Thyroid gland (tissue), 4 donors: ENCODE measurements around the gene CAMKMT. TPM values are rescaled to one million over a fixed set of nuclear protein-coding genes. Genes with fewer than 3 reads are reported as not detected.

ENCODE experiments used
- DNase-seq, 2 donors: peaks; one replicate each; pipeline ENCODE4 v3.0.0-alpha.2; 2019
- H3K27ac ChIP-seq, 3 donors: fragments of 200-600 bp; sonication (generic); 1 replicate in 2 of 3; 2 replicates in 1 of 3; pipeline ENCODE4 v1.5.1; 2016 to 2019; ENCODE audit warnings: mild to moderate bottlenecking in 1 of 3, moderate library complexity in 1 of 3
- H3K27me3 ChIP-seq: fragments of 200-600 bp; sonication (generic); one replicate; pipeline ENCODE4 v1.5.1; 2019
- H3K36me3 ChIP-seq, 2 donors: fragments of 200-600 bp; sonication (generic); one replicate each; pipeline ENCODE4 v1.5.1; 2016 to 2019
- H3K4me1 ChIP-seq, 2 donors: fragments of 200-600 bp; sonication (generic); one replicate each; pipeline ENCODE4 v1.5.1; 2017 to 2019
- H3K4me3 ChIP-seq, 3 donors: fragments of 200-600 bp; sonication (generic); replicated peaks in 1 of 3; 1 replicate in 2 of 3; 2 replicates in 1 of 3; pipeline ENCODE4 v1.5.1; 2016; ENCODE audit warnings: mild to moderate bottlenecking in 1 of 3
- H3K9me3 ChIP-seq: fragments of 200-600 bp; sonication (generic); one replicate; pipeline ENCODE4 v1.5.1; 2017
- CTCF ChIP-seq, 6 experiments: fragments of 200-600 bp in 3 of 6; fragments of 450-650 bp in 3 of 6; sonication (generic) in 3 of 6; IDR thresholded peaks; one replicate each; pipeline ENCODE4 v1.5.1; 2016 to 2019; ENCODE audit warnings: antibody characterized with exemption in 6 of 6, mild to moderate bottlenecking in 2 of 6, inconsistent platforms in 1 of 6, moderate library complexity in 1 of 6
- POLR2A ChIP-seq, 2 donors: fragments of 450-650 bp; IDR thresholded peaks; one replicate each; pipeline ENCODE4 v1.6.1; 2017; ENCODE audit warnings: antibody characterized with exemption in 2 of 2, mild to moderate bottlenecking in 2 of 2, moderate library complexity in 1 of 2
- WGBS, 2 donors: methylation state at CpG; one replicate each; pipeline ENCODE4 v1.1.5; 2017; 5-methylcytosine and 5-hydroxymethylcytosine counted together
- intact Hi-C: fragments of 100-400 bp; cut with DNase I; formaldehyde crosslinking; loops from one replicate; pipeline ENCODE4 v1.15.1; 2023
- total RNA-seq, 4 donors: library from RNA; depleted of rRNA; stranded (reverse); fragments of >200 nt; gene quantifications; one replicate each; pipeline ENCODE4 v1.2.3, GENCODE V29; 2016

Gene CAMKMT
- total RNA-seq, 4 donors from 2014 or later, result 13.5 to 23.7 (median 17.2) TPM

GRCh38 chr2:44572196-44572900 lies 210.6 kb downstream of the CAMKMT start:
- WGBS, 2 donors, result 96 to 97% methylated on average over 8 of the region's 8 CpGs
- no peaks in the 10 kb centered on the region for H3K36me3 ChIP-seq
- no peak for TF ChIP-seq POLR2A (IDR thresholded peaks at IDR 0.05)
- no peak for TF ChIP-seq CTCF (IDR thresholded peaks at IDR 0.05)
- H3K27me3 ChIP-seq, result no peaks in the 10 kb centered on the region
- H3K27ac ChIP-seq, result no peak overlapping the region
- no peaks in the 10 kb centered on the region for H3K9me3 ChIP-seq
- no peak for DNase-seq
- no peaks in the 10 kb centered on the region for H3K4me1 ChIP-seq
- intact Hi-C loops, result no loop called here
- no peak overlapping the region for H3K4me3 ChIP-seq

GRCh38 chr2:44573996-44574395 lies 212.2 kb downstream of the CAMKMT start:
- TF ChIP-seq CTCF (IDR thresholded peaks at IDR 0.05) (no peak), POLR2A (IDR thresholded peaks at IDR 0.05) (no peak)
- 92 to 96% methylated on average over 5 of the region's 5 CpGs for WGBS, 2 donors
- Histone ChIP-seq H3K4me1 (no peaks in the 10 kb centered on the region), H3K4me3 (no peak overlapping the region), H3K27me3 (no peaks in the 10 kb centered on the region), H3K27ac (no peak overlapping the region), H3K9me3 (no peaks in the 10 kb centered on the region), H3K36me3 (no peaks in the 10 kb centered on the region)
- DNase-seq, result no peak
- intact Hi-C loops, result no loop called here

DNA sequence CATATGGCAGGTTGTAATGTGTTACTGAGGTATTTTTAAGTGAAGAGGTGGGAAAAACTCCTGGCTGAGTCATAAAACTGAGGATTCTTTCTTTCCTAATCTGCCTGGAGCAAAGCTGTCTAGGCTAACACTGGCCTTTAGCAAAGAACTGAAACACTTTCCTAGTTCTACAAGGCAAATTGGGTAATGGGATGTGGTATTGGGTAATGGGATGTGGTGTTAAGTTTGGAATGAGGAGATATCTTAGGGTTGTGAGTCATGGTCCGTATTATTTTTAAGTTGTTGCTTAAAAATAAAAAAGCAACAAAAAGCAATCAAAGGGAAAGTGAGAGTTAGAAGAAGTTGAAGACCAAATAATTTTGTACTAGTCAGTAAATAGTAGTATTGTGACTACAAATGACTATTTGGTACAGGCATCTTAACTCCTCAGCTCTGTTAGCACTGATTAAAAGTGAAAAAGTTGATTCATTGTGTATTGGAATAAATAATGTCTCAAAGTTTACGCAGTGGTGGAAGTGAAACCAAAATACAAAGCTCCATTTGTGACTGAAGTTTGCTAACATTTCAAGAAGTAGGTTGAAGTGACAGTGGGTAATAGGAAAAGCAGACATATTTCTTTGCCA lies 216.8 kb downstream of the CAMKMT start:
- TF ChIP-seq POLR2A (IDR thresholded peaks at IDR 0.05) (no peak), CTCF (IDR thresholded peaks at IDR 0.05) (no peak)
- Histone ChIP-seq H3K4me1 (no peaks in the 10 kb centered on the region), H3K27me3 (no peaks in the 10 kb centered on the region), H3K36me3 (no peaks in the 10 kb centered on the region), H3K27ac (no peak overlapping the region), H3K9me3 (no peaks in the 10 kb centered on the region), H3K4me3 (no peak overlapping the region)
- WGBS, 2 donors, result 85 to 88% methylated on average over 2 of the region's 2 CpGs
- intact Hi-C loops, result no loop called here
- no peak for DNase-seq

GRCh38 chr2:44579115-44579836 lies 217.5 kb downstream of the CAMKMT start:
- Histone ChIP-seq H3K27ac (no peak overlapping the region), H3K9me3 (no peaks in the 10 kb centered on the region), H3K27me3 (no peaks in the 10 kb centered on the region), H3K4me1 (no peaks in the 10 kb centered on the region), H3K4me3 (no peak overlapping the region), H3K36me3 (no peaks in the 10 kb centered on the region)
- TF ChIP-seq CTCF (IDR thresholded peaks at IDR 0.05) (no peak), POLR2A (IDR thresholded peaks at IDR 0.05) (no peak)
- intact Hi-C loops, result no loop called here
- DNase-seq, result no peak
- 74 to 75% methylated on average over 6 of the region's 6 CpGs for WGBS, 2 donors

- no peaks in the 10 kb centered on the region for H3K36me3 ChIP-seq
- 88 to 93% methylated on average over 2 of the region's 2 CpGs for WGBS, 2 donors
- no peak overlapping the region for H3K4me3 ChIP-seq
- no peak for TF ChIP-seq CTCF (IDR thresholded peaks at IDR 0.05)
- TF ChIP-seq POLR2A (IDR thresholded peaks at IDR 0.05), result no peak
- H3K27ac ChIP-seq, result no peak overlapping the region
- intact Hi-C loops, result no loop called here
- no peaks in the 10 kb centered on the region for H3K4me1 ChIP-seq
- no peaks in the 10 kb centered on the region for H3K9me3 ChIP-seq
- H3K27me3 ChIP-seq, result no peaks in the 10 kb centered on the region
- no peak for DNase-seq
These were observed 218.1 kb downstream of the CAMKMT start for GRCh38 chr2:44579837-44580230.
